Bronchial epithelial cell (primary cell): ENCODE measurements around the gene EHD1. TPM values are rescaled to one million over a fixed set of nuclear protein-coding genes. Genes with fewer than 3 reads are reported as not detected.

ENCODE experiments used
- DNase-seq: peaks from one replicate; pipeline ENCODE4 v3.0.0-alpha.2; 2010; ENCODE audit warnings: low read depth
- FAIRE-seq: peaks from 2 replicates; lab custom pipeline; 2011; peaks lifted over from hg19 to GRCh38; lab: Jason Lieb, UNC
- H3K27me3 ChIP-seq: 2 replicates; pipeline ENCODE4 v1.5.1; 2011; ENCODE audit warnings: low read length; ENCODE audit not compliant: control insufficient read depth, insufficient read depth
- H3K36me3 ChIP-seq: 2 replicates; pipeline ENCODE4 v1.5.1; 2011; ENCODE audit warnings: low read length; ENCODE audit not compliant: control insufficient read depth, insufficient read depth
- H3K4me3 ChIP-seq: 2 replicates; pipeline ENCODE4 v1.5.1; 2011; ENCODE audit warnings: mild to moderate bottlenecking, low read depth, low read length, control low read depth
- total RNA-seq: library from RNA; depleted of rRNA; stranded (reverse); fragments of >200 nt; gene quantifications from 2 replicates; pipeline ENCODE4 v1.2.1, GENCODE V29; 2014
- TF ChIP-seq, protein P1 (sequence below): IDR thresholded peaks from 2 replicates; pipeline ENCODE4 v1.5.1; 2011; ENCODE audit warnings: mild to moderate bottlenecking, moderate library complexity, low read length, control low read depth, inconsistent platforms; ENCODE audit not compliant: insufficient read depth, severe bottlenecking

Gene EHD1
- total RNA-seq, 1 donor from 2014 or later: 32.9 TPM

DNA sequence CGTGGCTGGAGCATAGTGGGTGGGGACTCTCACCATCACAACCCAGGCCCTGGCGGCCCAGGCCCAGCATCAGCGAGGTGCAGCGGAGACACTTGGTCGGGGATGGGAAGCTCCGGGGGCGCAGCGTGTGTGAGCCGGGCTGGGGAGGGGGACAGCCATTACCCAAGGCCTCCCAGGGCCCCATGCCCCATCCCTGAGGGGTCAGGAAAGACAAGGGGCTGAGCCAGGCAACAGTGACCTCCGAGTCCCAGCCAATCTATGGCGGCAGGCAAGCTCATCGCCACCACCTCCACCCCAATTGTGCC lies 45.3 kb downstream of the EHD1 start:
- DNase-seq (no peak), FAIRE-seq (no peak)
- TF ChIP-seq, protein P1, sequence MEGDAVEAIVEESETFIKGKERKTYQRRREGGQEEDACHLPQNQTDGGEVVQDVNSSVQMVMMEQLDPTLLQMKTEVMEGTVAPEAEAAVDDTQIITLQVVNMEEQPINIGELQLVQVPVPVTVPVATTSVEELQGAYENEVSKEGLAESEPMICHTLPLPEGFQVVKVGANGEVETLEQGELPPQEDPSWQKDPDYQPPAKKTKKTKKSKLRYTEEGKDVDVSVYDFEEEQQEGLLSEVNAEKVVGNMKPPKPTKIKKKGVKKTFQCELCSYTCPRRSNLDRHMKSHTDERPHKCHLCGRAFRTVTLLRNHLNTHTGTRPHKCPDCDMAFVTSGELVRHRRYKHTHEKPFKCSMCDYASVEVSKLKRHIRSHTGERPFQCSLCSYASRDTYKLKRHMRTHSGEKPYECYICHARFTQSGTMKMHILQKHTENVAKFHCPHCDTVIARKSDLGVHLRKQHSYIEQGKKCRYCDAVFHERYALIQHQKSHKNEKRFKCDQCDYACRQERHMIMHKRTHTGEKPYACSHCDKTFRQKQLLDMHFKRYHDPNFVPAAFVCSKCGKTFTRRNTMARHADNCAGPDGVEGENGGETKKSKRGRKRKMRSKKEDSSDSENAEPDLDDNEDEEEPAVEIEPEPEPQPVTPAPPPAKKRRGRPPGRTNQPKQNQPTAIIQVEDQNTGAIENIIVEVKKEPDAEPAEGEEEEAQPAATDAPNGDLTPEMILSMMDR: no peak
- H3K36me3 ChIP-seq: peaks cover 68% of the 10 kb centered on the region
- H3K4me3 ChIP-seq: no peak overlapping the region
- H3K27me3 ChIP-seq: no peaks in the 10 kb centered on the region

DNA sequence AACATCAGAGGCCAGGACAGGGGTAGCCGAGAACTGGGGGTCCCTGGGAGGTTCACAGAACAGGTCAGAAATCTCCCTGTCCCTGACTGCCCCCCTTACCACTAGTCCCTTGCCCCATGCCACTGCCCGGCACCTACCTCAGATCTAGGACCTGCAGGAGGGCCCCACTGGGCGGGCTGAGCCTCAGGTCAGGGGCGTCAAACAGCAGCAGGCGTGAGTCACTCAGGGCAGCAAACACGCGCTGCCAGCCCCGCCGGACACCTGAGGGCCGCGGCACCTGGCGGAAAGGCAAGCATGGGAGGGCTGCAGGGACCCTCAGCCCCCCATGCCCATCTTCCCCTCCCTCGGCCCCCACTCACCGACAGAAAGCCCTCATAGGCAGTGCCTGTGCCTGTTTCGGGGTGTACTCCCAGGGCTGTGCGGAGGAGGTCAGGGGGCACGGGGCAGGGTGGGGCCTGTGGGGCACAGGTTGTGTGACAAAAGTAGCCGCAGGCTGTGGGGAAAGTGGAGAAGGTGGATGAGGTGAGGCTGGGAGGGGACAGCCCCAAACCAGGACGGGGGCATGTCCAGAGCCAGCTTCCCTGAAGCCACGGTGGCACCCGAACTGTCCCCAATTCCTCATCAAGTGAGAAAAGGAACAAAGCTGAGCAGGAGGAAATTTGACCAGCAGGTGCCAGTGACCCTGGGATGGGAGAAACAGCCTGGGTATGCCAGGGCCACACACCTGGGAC lies 45.8 kb downstream of the EHD1 start:
- no peak for DNase-seq
- Histone ChIP-seq H3K4me3 (no peak overlapping the region), H3K27me3 (no peaks in the 10 kb centered on the region), H3K36me3 (peaks cover 65% of the 10 kb centered on the region)
- TF ChIP-seq, protein P1: no peak
- no peak for FAIRE-seq

DNA sequence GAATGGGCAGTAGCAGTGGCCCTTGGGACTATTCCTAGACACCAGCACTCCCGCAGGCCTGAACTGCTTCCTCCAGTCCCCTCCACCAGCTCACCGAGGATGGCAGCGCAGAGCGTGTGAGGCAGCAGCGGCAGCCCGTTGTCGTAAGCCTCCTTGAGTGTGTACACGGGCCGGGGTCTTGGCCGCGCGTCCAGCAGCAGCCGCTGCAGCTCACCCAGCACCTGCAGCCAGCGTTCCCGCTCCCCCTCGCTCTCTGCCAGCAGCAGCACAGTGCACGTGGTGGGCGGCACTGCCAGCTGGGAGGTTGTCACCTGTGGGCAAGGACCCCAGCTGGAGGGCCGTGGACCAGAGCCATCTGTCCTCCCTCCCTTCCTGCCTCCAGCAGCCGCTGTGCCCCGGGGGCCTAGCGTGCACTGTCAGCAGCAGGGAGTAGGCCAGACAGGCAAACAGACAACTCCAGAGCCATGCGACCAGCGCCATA lies 47.0 kb downstream of the EHD1 start:
- H3K27me3 ChIP-seq: no peaks in the 10 kb centered on the region
- DNase-seq (no peak), FAIRE-seq (no peak)
- no peak overlapping the region for H3K4me3 ChIP-seq
- peaks cover 74% of the 10 kb centered on the region for H3K36me3 ChIP-seq
- TF ChIP-seq, protein P1: no peak

DNA sequence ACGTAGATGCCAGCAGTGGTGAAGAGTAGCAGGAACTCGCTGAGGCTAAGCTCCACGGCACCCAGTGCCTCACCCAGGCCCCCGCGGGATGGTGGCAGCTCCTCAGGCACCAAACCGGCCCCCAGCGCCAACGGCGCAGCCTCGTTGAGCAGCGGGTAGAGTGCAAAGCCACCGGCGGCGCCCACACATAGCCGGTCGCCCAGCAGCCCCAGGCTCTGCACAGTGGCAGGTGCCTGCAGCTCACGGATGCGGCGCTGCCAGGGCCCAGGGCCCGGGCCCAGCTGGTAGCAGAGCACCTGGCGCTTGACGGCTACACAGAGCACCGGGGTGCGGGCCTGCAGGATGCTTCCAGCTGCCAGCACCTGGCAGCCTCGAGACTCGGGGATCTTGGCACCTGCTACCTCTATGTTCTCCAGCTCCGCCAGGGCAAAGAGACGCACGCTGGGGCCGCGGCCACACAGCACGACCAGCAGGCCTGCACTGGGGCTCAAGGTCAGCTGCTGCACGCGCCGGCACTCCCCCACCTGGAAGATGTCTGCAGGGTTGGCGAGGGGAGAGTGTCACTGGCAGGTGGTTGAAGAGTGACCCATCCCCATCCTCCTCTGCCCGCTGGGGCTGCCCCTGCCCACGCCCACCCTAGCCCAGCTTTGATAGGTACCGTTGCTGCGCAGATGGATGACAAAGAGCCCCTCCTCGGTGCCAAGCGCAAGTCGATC lies 48.7 kb downstream of the EHD1 start:
- Histone ChIP-seq H3K36me3 (peaks cover 75% of the 10 kb centered on the region), H3K4me3 (no peak overlapping the region), H3K27me3 (no peaks in the 10 kb centered on the region)
- FAIRE-seq (no peak), DNase-seq (no peak)
- TF ChIP-seq, protein P1: no peak

DNA sequence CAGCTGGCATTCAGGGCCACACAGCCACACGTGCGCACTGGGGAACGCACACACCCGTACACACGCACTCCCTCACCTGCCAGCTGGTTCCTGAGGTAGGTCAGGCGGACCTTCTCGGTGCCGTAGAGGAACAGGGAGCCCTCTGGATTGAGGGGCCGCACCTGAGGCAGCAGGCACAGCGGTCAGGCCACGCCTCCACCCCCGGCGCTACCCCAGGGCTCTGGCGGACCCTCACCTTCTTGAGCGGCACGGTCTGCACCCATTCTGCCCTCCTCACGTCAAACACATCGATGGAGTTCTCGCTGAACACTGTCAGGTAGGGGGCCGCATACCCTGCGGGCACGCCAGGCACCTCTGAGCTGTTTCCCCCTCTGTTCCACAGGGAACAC lies 51.0 kb downstream of the EHD1 start:
- FAIRE-seq: no peak

More for the DNA sequence above, 51.0 kb downstream of the EHD1 start:
- Histone ChIP-seq H3K27me3 (no peaks in the 10 kb centered on the region), H3K4me3 (no peak overlapping the region), H3K36me3 (peaks cover 57% of the 10 kb centered on the region)
- DNase-seq: no peak
- TF ChIP-seq, protein P1: no peak
